Measurements from ENCODE around the gene ADARB2.

Gene ADARB2

DNA sequence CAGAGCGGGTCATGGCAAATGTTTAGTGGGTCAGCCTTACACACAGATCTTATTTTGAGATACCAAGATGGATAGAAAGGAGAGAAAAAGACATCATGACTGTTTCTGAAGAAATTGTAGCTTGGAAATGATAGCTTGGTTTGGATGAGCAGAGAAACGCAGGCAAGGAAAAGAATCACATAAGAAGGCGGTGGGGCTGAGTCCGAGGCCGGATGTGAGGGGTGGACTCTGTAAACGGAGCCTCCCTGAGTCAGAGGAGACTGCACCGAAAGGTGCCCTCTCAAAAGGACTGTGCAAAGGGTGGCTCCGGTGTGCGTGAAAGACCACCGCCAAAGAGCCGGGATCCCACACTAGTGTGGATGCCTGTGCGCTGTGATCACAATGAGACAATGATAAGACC is 53.7 kb downstream of the ADARB2 start:
- no peak for DNase-seq

DNA sequence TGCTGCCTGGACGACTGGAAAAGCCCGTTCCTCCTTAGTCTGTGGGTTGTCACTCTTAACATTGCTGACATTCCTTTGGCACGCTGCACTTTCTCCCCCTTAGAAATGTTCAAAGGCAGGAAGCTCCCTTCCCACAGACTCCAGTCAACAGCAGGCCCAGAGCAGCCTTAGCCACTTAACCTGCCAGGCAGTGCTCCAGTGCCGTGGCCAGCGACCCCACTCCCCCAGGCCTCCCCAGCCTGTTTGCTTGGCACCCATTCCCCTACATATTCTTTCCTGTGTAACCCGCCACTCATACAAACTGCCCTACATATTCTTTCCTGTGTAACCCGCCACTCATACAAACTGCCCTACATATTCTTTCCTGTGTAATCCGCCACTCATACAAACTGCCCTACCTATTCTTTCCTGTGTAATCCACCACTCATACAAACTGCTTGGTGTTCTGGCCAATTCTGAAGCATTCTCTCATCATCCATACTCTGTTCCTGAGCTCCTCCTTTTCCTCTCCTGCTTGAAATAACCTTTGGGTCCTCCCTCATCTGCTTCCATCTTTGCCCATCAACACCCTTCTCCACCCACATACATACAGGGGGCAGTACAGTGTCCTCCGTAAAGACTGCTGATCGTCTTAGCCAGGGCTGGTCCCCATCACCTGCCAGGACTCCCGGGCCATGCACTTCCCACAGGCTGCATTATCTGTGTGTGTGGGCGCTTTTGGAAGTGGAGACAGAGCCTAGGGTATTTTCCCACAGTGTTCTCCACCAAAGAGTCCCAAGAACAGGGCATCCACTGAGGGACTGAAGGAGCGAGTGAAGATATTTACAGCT is 57.3 kb downstream of the ADARB2 start:
- DNase-seq: no peak

DNA sequence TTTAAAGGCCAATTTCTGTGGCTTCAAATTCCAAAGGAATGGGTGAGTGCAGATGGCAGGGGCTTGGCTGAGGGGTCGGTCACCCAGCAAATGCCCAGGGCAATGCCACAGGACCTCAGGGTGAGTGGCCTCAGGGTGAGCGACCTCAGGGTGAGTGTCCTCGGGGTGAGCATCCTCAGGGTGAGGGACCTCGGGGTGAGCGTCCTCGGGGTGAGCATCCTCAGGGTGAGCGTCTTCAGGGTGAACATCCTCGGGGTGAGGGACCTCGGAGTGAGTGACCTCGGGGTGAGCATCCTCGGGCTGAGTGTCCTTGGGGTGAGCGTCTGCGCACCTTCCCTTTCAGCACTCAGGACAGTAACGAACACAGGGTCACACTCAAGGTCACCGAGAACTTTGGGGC is 59.2 kb downstream of the ADARB2 start:
- no peak for DNase-seq

DNA sequence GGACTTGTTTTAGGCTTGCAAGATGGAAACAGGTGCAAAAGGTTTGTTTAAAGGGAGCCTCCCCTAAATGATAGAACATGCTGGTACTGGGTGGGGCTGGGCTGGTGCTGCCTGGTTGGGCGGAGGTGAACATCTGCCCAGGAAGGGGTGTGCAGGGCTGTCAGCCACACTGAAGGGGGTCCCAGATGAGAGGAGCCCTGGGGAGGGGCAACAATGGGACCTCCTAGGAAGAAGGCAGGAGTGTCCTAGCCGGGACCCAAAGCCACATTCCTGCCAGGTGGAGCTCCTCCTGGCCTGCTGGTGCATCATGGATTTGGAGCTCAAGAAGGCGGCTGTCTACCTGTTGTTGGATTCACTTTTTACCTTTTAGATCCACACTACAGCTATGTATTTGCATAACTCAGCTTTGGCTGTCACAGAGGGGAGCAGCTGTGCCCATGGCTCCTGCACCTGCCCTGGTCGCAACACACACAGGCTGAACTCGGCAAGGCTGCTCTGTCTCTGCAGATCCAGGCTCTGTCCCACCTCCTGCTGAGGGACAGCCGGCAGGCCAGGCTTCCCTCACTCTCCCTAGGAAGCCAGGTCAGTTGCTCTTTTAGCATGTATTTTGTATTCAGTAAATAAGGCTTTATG is 59.9 kb downstream of the ADARB2 start:
- no peak for DNase-seq

DNA sequence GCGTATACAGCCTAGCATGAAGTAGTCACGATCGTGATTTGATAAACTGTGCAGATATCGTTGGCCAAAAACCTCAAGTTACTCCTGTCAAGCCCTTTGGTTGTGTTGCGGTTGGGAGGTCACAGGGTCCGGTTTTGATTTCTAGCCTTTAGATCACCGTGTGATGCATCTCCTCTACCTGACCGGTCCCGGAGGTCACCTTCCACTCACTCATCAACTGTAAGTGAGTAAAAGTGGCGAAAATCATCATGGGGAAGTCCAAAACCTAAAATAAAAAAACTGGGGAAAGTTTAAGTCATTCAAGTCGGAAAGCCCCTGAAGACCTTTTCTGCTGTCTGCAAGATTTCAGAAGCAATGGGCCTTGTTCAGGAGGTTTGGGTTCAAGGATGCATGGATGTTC is 62.8 kb downstream of the ADARB2 start:
- DNase-seq: no peak

DNA sequence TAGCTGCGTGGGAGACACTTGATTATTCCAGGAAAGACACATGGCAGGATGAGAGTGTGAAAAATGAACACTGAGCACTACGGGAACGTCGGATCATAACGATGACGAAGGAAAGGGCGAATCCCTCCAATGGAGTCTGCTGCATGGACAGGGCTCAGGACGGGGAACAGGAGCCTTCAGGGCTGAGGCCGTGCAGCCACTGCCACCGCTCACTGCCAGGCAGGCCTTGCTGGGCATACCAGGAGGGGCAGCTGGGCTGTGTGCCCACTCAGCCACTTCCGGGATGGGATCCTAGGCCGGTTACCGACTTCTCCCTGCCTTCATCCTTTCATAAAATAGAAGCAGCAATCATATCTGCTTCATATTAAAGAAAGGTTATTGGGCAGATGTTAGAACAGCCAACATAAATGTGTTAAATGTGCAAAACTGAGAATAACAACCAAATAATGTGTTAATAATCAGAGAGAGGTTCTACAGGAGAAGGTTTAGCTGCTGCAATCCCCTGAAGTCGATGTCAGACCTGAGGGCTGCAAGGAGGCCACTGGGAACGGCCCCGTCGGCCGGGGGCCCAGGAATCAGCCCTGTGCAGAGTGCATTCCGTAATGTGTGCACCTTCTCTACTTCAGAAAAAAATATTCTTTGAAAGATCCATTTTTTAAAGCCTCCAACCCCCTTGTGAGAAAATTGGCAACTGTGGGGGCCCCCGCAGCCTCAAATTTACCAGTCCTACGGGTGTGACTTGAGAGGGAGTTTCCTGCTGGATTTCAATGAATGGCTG is 63.6 kb downstream of the ADARB2 start:
- no peak for DNase-seq

DNA sequence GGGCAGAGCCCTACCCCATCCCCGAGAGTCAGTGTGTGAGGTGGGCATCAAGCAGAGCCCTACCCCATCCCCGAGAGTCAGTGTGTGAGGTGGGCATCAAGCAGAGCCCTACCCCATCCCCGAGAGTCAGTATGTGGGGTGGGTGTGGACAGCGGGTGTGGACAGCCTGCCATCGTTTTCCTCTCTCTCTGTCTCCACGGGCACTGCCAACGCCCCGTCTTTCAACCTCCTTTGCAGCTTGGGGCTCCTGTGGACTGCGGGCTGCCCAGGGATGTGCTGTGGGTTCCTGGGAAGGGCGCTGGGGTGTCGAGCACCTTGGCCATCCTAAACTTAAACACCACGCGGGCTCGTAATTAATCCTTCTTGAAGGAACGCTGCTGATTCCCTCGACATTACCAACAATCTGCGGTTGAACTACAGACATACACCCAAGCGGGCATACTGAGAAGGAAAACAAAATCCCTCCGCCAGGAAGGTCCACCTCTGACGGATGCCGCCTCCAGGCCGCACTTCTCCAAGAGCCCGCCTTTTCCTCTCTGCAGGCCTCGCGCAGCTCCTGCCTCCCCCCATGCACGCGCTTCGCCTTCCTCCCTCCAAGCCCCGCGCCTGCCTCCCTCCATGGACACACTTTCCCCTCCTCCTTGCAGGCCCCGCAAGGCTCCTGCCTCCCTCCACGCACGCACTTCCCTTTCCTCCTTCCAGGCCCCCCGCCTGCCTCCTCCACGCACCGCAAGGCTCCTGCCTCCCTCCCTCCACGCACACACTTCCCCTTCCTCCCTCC is 65.1 kb downstream of the ADARB2 start:
- no peak for DNase-seq

DNA sequence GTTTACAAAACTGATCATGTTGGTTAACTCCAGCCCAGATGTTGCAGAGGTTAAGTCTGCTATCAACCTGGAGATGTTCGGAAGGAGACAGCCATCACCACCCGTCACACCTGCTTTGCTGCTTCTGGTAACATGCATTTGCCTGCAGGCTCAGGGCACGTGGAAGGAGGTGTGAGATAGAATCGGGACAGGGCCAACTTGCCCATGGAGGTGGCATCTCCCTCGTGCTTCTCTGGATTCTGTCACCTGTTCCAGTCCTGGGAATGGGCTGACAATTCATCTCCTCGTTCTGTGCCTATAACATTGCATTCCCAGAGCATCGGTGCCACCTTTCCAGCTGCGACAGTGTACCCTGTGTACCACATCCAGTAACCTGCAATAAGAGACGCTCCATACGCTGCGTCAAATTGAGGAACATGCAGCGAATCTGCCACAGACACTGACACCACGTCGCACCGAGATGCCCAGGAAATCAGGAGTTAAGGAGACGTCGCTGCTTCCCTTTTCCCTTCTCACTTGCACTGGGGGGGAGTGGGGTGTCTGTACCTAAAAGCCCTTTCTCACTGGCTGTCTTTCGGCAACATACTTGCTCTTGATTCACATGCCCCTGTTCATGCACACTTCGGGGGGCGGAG is 65.8 kb downstream of the ADARB2 start:
- no peak for DNase-seq

DNA sequence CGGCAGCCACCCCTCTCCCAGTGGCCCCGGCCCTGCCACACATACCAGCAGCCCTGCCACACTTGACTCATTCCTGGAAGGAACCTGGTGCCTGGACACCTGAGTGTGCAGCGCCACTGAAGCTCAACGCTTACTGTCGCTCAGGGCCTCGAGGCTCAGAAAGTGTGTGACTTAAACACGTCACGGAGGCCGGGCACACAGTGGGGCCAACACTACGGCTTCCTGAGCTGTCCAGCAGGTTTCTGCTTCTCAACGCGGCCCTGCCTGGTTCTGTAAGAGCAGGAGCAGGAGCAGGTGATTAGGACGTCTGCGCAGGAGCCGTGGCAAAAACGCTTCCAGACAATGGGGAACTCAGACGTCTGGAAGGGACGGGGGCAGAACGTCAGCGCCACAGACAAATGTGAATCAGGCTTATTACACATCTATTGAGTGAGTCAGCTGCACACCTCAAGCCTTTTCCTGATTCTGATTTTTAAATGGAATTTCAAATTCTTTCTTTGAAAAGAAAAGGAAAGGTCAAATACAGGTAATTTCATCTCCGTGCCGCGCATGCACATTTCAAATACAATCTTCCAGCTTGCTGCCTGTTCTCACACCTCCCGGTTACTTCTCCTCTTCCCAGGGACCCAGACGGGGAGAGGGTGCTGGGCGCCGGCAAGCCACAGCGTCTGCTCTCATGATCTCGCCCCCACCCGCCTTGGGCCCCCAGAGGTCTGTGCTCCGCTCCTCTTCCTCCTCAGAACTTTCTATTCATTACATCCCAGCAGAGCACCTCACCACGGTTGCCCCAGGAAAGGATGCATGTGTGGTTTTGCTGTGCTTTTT is 66.6 kb downstream of the ADARB2 start:
- no peak for DNase-seq

DNA sequence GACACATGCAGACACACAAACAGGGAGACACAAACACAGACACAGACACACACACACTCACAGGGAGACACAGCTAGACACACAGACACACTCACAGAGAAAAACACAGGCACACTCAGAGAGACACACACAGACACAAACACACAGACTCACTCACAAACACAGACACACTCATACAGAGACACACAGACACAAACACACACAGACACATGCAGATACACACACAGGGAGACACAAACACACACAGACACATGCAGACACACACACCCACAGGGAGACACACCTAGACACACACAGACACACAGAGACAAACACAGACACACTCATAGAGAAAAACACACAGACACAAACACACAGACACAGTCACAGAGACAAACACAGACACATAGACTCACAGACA is 67.9 kb downstream of the ADARB2 start:
- no peak for DNase-seq

DNA sequence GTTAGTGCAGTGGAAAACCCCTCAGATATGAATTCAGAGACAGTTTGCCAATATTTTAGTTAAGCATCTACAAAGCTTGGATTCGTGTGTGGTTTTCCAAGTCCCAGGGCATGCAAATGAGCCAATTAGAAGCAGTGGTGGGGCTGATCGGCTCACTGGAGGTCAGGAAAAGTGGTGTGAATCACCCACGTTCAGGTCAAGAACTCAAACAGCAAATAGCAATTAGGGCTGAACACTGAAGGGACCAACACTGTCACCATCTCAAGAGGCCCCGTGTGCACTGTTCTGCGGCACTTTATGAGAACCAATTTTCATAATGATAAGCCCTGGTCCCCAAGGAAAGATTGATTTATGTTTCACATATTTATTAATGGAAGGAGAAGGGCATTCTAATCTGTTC is 68.9 kb downstream of the ADARB2 start:
- DNase-seq: no peak

DNA sequence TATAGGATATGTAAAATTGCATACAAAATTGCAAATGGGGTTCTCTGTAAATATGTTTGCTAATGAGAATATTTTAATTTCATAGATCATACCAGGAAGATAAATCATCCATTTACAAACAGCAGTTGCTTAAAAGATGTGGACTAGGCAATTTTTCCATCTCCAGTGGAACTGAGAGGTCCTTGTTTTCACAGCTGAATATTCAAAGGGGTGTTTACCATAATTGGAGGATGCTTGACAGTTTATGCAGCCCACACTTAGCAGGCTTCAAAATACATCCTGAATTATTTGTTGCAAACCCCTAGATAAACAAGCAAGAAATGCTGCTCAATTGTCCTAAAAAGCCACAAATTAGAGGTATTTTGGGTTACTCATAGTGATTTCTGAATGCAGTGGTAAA is 69.9 kb downstream of the ADARB2 start:
- no peak for DNase-seq

DNA sequence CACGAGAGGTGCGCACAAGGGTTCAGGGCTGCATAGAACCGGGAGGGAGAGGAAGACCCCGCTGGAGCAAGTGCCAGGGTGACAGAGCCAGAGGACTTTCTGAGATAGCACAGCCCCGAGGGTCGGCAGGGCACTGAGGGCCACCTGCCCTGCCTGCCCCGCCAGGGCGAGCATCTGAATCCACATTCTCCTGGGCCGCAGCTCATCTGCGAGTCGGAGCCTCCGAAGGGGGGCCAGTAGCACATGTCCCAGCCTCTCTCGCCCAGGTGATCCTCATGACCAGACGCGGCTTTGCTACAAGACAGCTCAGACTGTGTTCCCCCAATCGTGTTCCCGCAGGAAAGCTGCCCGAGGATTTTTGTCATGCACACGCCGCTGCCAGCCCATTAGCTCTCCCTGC is 71.2 kb downstream of the ADARB2 start:
- no peak for DNase-seq

DNA sequence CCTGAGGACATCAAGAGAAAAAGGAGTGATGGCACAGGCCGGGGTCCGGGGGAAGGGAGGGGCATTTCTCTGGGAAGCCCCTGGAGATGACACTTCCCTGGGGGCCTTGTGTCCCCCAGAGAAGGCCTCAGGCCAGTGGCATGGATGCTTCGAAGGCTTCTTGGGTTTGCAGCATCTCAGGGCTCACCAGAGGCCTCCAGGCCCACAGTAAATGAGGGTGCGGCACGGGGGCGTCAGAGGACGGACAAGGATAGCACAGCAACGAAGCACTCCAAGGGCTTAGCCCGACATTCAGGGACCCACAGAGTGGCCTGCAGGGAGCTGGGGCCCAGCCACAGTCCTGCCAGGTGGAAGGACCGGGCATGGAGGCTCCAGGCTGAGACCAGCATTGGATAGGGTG is 71.6 kb downstream of the ADARB2 start:
- DNase-seq: no peak

DNA sequence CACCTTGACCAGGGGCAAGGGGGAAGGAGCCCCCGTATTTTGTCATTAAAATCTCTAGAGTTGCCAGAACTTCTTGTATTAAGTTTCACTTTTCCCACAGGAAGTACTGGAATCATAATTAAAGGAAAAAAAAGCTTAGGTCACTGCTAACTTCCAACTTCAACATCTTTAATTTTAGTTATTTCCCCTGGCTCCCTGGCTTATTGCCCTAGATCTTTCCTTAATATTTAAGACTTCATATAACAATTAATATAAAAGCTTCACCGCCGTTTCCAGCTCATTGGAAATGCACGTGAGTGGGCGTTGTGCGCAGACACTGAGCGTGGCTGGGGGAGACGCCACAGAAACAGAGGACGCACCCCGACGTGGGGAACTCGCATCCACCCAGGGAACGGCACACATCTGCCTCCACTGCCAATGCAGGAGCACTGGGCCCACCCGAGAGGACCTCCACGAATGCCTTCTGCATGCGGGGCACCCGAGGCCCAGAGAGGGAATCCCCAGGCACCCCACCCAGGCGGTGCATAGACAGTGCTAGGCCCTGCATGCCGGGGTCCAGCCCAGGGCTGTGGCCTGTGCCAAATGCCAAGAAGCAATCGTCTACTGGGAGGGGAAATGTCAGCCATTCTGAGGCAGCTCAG is 72.2 kb downstream of the ADARB2 start:
- DNase-seq: no peak

DNA sequence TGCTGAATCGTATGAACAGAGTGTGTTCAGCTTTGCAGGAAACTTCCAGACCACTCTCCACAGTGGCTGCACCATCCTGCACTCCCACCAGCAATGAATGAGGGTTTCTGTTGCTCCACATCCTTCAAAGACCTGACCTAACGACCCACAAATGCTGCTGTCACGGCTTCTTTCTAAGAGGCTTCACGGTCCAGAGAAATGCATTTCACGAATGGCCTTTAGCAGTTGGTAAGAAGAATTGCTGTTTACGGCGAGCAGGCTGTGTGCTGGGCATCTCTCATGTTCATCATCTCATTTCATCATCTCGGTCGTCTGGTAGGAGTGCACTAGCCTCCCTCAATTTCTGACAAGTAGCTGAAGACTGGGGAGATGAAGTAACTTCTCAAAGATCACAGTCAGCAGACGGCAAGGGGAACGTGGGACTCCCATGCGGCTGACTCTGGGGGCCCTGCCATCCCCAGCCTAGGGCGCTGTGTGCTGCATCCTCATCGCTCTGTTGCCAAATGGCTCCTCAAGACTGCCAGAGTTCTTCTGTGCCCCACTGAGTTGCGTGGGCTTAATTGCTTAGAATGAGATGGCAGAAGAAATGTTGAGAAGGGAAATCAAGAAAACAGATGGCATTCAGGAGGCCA is 72.9 kb downstream of the ADARB2 start:
- no peak for DNase-seq

DNA sequence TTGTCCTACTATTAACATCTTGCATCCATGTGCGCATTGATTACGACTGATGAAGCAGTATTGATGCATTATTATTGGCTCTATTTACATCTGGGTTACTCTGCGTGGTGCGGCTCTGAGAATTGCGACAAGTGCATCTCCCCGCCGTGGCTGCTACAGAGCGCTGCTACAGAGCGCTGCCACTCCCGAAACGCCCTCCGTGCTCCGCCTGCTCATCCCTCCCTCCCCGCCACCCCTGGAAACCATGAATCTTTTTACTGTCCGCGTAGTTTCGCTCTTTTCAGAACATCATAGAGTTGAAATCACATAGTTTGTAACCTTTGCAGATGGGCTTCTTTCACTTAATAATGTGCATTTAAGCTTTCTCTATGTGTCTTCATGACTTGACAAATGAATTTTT is 74.1 kb downstream of the ADARB2 start:
- no peak for DNase-seq

DNA sequence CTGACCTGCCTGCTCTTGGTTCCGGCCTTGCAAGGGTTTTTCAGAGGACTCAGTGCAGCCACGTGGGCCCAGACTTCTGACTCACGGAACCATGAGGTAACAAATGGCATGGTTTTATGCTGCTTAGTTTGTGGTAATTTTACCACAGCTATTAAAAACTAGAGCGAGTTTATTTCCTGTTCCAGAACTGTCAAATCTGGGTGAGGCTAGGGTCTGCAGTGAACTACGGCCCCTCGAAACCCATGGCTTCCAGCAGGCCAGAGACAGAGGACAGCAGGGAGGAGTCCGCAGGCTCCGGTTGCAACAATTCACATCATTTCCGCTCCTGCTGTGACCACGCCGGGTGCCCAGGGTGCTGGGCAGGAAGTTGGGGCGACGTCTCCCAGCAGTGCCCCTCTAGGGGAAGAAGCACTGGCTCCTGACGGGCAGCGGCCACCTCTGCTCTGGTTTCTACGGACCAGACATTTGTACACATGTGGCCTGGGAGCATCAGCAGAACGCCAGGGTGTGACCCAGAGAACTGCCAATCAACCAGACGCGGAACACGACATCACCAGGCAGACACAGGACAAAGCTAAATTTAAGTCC is 74.8 kb downstream of the ADARB2 start:
- no peak for DNase-seq

DNA sequence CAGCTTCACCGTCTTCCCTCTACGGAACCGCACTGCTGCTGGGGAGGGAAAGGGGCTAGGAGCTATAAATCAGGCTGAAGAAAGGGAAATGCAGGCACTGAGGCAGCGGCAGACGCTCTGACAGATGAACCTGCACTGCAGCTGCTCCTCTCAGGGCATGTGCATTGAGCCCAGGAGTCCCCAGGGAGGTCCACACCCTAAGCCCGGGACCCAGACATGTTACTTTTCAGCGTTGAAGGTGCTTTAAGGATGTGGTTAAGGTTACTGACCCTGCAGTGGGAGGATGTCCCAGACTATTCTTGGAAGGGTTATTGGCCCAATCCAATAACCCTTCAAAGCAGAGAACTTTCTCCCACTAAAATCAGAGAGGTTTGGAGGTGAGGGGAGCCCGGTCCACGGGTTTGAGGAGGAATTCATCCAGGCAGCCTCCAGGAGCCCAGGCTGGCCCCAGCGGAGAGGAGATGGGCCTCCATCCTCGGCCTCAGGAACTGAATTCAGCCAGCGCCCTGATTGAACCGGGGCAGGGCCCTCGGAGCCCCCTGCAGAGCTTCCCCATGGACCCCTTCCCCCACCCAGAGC is 75.4 kb downstream of the ADARB2 start:
- peak in 1 of 2 experiments; percentile 7 for DNase-seq

DNA sequence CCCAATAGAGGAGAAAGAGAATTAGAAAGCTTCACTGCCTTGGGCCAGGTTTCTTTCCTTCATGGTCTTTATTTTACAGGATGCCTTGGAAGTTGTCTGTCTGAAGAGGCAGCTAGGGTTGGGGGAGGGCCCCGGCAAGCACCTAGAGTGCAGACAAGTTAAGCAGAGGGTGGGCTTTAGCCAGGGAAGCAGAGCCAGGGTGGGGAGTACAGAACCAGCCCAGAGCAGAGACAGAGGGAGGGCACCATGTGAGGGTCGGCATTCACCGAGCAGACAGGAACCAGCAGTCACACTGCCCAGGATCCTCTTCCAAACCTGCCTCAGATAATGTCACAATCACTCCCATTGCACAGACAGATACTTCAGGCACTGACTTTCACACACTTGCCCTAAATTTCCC is 75.9 kb downstream of the ADARB2 start:
- DNase-seq: no peak

Data from NCI-H524 (cell line).